GM18867 (cell line): ENCODE measurements around the gene HAX1.
A peak's percentile ranks its signal among the peaks of the same experiment; 100 is the strongest.

Experiments
- ATAC-seq: cut with Tn5 transposase; IDR thresholded peaks from one replicate; pipeline ENCODE4 v1.9.1; 2021; ENCODE audit warnings: mild to moderate bottlenecking, moderate library complexity; ENCODE audit not compliant: unreplicated experiment

The HAX1 gene

GRCh38 chr1:154324669-154325582 lies 52.5 kb downstream of the HAX1 start, which contains the start of gene ATP8B2:
ATP8B2 (plus strand) TSS chr1:154325525; CDS start chr1:154328142, 2,617 bp downstream.
- ATAC-seq = peak; percentile 50
